HG03103 (cell line): Measurements from ENCODE around the gene LLGL2.

ENCODE experiments used
- ATAC-seq: cut with Tn5 transposase; IDR thresholded peaks from one replicate; pipeline ENCODE4 v1.9.1; 2021; ENCODE audit warnings: low read depth; ENCODE audit not compliant: unreplicated experiment

LLGL2 gene

GRCh38 chr17:75505640-75506039, 19.9 kb upstream of the LLGL2 start:
- ATAC-seq: no peak

DNA sequence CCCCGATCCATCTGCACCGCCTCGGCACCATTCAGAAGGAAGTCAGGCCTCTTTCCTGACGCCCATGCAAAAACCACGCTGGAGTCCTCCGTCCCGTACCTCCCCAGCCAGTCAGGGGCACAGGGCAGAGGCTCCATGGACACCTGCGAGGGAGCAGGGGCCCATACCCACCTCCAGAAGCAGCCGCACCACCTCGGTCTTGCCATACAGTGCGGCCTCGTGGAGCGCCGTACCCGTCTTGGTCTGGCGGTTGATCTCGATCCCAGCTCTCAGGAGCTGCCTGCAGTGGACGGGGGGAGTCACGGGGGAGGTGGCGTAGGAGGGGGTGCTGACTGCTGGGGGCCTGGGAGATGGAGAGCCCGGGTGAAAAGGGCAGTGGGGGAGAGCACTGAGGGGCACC, 19.4 kb upstream of the LLGL2 start:
- no peak for ATAC-seq

DNA sequence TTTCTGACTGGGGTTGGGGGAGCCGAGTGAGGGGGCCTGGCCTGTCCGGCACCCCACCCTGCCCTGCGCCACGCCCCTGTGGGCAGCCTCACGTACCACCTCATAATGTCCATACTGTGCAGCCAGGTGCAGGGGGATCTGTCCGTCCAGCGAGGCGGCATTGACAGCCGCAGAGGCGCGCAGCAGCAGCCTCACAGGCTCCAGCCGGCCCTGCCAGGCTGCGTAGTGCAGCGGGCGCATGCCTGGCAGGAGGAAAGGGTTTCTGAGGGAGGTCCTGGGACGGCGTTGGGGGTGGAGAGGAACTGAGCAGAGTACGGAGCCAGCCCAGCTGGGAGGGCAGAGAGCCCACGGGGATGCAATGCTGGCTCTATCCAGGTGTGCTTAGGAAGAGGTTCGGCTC, 18.6 kb upstream of the LLGL2 start:
- ATAC-seq: no peak

DNA sequence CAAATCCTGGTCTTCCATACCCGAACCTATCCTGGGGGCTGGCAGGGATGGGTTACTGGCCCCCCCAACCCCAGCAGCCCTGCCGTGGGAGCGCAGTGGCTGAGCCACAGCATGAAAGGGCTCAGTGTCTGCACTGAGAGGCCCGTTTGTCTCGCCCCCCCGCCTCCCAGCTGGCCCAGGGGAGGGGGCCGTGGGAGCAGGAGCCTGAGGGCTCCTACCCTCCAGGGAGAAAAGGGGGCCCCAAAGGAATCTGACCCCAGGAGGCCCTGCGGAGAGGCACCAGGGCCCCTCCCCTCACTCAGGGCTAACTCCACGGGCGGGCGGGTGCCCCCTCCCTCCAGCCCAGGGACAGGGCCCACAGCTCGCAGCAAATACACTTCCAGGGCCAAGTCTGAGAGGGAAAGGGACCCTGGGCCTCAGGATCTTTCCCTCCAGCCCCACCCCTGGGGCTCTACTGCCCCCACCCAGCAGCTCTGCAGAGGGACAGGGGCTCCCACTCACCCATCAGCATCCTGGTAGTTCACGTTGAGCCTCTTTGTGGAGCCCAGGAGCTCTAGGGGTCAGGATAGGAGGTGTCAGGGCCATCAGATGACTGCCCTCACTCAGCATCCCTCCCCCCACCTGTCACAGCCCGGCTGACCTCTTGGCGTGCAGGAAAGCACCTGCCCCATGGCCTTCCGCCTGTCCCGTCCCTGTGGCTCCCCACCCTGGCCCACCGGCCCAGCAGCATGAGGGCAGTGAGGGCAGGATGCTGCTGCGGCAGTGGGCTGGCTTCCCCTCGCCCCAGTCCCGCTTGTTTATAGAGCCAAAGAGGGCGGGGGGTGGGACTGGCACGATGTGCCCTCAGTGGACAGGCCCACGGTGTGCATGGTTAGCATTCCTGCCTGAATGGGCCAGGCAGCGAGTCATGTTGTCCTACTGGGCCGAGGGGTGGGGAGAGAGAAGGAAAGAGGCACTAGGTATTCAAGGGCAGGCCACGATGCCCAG, 17.5 kb upstream of the LLGL2 start:
- no peak for ATAC-seq

DNA sequence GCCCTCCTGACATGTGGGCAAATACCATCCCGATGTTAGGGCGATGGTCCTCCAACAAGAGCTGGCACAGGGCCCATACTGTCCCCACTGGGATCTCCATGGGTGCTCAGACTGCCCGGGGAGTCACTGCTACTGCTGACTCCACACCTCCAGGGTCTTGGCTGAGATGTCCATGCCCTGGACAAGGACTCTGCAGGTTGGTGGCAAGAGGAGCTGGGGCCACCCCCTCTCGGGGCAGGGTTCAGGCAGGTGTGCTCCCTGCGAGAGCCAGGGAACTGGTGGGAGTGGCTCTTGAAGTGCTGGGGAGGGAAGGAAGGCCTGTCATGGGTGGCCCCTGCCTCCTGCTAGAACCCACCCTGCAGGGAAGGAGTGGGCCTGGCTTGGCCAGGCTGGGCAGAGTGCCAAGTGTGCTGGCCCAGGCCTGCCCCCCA, 16.6 kb upstream of the LLGL2 start:
- ATAC-seq: no peak

DNA sequence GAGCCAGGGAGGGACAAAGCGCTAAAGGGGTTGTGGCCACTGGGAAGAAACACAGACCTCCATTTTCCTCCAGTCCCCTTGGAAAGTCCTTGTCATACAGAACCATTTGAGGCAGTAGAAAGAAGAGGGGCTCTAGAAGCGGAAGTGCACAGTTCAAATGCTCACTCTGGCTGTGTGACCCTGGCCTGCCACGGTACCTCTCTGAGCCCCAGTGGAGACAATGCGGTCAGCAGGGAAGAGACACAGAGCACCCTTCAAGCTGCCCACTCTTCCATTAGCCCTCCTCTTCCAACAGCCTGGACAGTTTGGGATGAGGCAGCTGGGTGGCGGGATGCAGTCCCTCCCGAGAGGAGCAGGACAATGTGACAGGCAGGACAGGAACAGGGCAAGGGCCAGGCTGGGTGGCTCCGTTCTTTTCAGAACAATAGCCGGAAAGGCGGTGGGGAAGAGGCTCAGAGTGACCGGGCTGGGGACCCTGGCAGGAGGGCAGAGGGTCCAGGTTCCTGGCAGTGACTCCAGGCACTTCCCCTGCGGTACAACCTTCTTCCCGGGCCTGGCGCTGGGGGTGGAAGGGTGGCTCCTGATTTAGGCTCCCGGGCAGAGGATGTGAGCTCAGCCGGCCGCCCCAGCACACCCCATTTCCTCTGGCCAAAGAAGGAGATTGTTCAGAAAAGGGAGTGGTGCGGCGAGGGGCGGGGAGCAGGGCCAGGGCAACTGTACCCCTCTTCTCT, 15.8 kb upstream of the LLGL2 start:
- ATAC-seq: no peak

DNA sequence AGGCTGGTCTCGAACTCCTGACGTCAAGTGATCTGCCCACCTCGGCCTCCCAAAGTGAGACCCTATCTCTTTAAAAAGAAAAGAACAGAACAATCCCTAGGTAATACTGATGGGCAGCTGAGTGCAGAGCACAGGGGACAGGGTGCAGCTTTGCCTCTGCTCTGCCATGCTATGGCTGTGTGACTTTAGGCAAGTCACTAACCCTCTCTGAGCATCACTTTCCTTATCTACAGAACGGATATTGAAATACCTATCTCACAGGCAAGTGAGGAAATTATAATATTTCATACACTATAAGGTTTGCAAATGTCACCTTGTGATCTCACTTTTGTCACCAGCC, 14.3 kb upstream of the LLGL2 start:
- no peak for ATAC-seq

GRCh38 chr17:75511610-75512575, 13.6 kb upstream of the LLGL2 start:
- ATAC-seq: no peak

DNA sequence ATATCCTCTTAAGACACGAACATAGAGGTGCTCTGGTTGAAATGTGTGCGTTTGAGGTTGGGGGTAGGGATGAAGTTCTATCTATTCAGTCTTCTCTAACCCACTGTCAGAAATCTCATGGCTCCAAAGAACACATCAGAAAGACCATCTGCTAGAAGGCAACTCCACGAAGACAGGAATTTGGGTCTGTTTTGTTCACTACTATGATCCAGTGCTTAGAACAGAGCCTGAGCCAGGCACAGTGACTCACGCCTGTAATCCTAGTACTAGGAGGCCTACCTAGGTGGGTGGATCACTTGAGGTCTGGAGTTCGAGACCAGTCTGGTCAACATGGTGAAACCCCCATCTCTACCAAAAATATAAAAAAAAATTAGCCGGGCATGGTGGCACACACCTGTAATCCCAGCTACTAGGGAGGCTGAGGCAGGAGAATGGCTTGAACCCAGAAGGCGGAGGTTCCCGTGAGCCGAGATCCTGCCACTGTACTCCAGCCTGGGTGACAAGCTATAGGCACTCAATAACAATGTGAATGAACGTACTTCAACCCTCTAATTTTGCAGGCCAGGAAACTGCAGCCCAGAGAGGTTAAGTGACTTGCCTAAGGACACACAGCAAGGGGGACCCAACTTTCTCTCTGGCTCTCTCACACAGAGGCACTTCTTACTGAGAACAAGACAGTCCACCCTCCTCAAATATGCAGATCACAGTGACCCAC, 12.4 kb upstream of the LLGL2 start:
- no peak for ATAC-seq

DNA sequence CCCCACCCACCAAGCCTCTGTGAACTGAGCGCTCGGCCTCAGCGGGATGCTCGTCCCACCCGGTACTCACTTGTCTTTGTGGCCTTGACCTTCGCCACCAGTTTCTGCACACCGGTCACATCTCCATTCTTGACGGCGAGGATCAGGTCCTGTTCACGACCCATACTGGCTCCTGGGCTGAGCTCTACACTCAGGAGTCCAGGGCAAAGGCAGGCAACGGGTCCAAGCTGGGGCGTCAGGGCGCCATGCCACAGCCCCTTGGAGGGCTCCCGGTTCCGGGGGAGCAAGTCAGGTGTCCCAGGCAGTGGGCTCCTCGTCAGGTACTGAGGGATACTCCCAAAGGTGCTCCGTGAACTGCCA, 11.9 kb upstream of the LLGL2 start:
- ATAC-seq: no peak

DNA sequence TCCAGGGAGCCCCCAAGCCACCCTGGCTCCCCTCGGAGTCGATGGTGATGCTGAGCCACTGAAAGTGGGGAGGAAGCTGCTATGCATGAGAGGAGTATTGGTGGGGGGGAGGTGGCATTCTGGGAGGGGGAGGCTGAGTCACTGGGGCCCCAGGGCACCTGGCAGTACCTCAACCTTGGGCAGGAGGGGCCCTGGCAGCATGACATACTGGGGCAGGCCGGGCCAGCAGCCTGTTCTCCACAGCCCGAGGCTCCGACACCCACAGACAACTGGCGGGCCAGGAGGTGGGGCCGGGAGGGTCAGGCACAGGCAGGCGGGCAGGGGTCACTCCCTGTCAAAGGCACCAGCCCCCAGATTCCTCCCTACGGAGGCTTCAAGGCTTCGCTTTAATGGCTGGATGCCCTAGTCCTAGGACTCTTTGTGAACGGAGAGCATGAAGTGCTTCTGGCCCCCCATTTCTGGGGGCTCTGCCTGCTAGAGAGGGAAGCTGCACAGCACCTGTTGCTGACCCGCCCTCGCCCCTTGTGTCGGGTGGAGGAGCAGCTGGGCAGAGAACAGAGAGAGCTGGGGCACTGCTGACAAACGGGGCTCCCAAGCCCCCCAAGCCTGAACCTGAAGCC, 11.1 kb upstream of the LLGL2 start:
- ATAC-seq: no peak

DNA sequence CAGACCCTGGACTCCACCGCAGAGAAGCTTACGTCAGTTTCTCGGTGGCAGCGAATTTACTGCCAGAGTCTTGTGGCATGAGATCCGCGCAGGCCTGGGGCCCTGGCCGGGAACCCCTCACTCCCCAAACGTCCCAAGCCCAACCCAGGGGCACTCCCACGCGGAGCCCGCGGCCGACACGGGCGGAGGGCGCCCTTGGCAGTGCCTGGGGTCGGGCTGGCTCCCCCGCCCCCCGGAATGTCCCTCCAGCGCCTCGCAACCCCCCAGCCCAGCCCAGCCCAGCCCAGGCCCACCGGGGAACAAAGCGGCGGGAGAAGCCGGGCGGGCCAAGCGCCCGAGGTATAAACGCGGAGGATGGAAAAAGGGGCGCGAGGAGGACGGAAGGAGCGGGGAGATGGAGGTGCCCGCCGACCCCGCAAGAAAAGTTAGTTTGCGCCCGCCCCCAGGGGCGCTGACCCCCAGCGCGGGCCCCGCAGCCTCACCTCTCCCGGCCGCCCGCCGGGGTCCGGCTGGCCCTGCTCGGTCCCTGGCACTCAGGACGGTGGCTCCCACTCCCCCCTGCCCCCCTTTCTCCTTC, 10.5 kb upstream of the LLGL2 start:
- ATAC-seq: no peak

DNA sequence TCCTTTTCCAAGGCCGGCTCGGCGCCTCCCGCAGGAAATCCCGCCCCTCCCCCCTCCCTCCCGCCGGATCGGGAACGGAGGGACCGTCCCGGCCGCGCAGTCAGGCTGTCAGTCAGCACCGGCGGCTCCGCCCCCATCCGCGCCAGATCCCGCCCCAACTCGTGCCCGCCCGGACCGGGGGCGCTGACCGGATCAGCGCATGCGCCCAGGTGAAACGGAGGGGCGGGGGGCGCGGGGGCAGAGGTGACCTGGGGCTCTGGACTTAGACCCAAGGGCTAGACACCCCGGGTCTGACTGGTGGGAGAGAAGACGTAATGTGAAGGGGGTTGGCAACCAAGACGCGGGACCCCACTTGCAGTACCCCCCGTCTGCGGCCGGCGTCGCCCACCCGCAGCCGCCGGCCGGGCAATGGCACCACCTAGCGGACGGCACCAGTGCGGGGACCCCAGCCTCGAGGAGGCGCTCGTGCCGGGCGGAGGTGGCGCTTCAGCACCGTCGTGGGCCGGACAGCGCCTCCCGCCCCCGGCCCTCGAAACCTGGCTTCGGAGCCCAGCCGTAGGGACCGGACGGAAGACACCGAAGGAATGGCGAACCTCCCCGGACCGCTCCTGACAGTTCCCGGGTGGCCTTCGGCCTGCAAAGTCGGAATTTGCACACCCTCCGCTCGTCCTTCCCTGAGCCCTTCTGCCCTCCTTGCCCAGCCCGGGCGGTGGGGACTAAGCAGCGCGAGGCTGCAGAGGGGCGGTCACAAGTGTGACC, 9.8 kb upstream of the LLGL2 start, which contains the start of gene CASKIN2:
Gene CASKIN2 (minus strand): TSS at position 42 of the 759 bp plus-strand sequence. CDS start 1,733 bp downstream, outside the sequence.
- ATAC-seq: peak; percentile 34

DNA sequence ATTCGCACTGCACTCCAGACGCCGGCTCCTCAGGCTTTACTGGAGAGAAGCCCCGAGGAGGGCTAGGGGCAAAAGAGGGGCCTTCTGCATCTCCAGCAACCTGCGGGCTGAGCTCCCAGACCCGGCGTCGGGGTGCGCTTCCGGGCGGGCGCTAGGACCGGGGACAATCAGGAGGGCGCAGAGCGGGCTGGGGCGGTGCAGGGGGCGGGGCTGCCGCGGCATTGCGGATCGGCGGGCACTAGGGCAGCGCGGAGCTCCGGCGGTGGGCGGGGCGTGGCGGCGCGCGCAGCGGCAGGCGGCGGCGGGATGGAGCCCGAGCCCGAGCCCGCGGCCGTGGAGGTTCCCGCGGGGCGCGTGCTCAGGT, 9.3 kb upstream of the LLGL2 start, which contains the start of gene TSEN54:
Gene TSEN54 (plus strand): TSS at position 274 of the 364 bp plus-strand sequence. CDS start 33 bp downstream, at position 307.
- peak; percentile 53 for ATAC-seq

DNA sequence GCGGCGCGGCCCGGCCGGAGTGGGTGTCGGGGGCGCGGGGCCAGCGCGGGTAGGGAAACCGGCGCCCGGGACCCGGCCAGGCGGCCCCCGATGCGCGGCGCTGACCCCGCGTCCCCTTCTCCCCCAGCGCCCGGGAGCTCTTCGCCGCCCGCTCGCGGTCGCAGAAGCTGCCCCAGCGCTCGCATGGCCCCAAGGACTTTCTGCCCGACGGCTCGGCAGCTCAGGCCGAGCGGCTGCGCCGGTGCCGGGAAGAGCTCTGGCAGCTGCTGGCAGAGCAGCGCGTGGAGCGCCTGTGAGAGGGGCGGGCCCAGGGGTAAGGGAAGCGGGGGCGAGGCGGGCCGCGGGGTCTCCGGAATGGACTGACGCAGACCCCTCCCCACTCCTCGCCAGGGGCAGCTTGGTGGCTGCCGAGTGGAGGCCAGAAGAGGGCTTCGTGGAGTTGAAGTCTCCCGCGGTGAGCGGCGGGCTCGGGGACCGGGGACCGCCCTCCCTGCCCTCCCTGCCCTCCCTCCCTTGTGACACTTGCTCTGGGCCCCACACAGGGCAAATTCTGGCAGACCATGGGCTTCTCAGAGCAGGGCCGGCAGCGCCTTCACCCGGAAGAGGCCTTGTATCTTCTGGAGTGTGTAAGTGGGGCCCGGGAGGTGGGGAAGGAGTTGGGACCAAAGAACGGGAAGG, 8.7 kb upstream of the LLGL2 start:
- ATAC-seq: peak; percentile 5

GRCh38 chr17:75517297-75517865, 8.1 kb upstream of the LLGL2 start:
- no peak for ATAC-seq

- ATAC-seq: no peak
Measured at GRCh38 chr17:75518201-75518600, 7.3 kb upstream of the LLGL2 start.
